Esophagus muscularis mucosa (tissue), 4 donors: ENCODE results near the gene NRBF2. TPM values are rescaled to one million over a fixed set of nuclear protein-coding genes. Genes with fewer than 3 reads are reported as not detected.

ENCODE experiments used
- DNase-seq: peaks from one replicate; pipeline ENCODE4 v3.0.0-alpha.2; 2017; ENCODE audit errors: extremely low spot score
- H3K27ac ChIP-seq, 4 donors: fragments of 200-600 bp; sonication (generic); replicated peaks in 1 of 4; 1 replicate in 3 of 4; 2 replicates in 1 of 4; pipeline ENCODE4 v1.5.1; 2016 to 2019; ENCODE audit warnings: mild to moderate bottlenecking in 1 of 4
- H3K27me3 ChIP-seq, 4 donors: fragments of 200-600 bp; sonication (generic); one replicate each; pipeline versions ENCODE4 v1.5.1 to v1.6.0; 2016 to 2019
- H3K36me3 ChIP-seq, 4 donors: fragments of 200-600 bp; sonication (generic); one replicate each; pipeline ENCODE4 v1.5.1; 2016 to 2019
- H3K4me1 ChIP-seq, 4 donors: fragments of 200-600 bp; sonication (generic); one replicate each; pipeline ENCODE4 v1.5.1; 2016 to 2019
- H3K4me3 ChIP-seq, 4 donors: fragments of 200-600 bp; sonication (generic); 1 replicate in 2 of 4; 2 replicates in 2 of 4; pipeline ENCODE4 v1.5.1; 2016 to 2019; ENCODE audit warnings: mild to moderate bottlenecking in 4 of 4, moderate library complexity in 1 of 4
- H3K9me3 ChIP-seq, 4 donors: fragments of 200-600 bp; sonication (generic); 1 replicate in 3 of 4; 2 replicates in 1 of 4; pipeline ENCODE4 v1.5.1; 2016 to 2019
- EP300 ChIP-seq: sonication (generic); formaldehyde crosslinking; IDR thresholded peaks from one replicate; pipeline ENCODE4 v1.6.1; 2017; ENCODE audit warnings: antibody characterized with exemption
- POLR2A ChIP-seq: fragments of 450-650 bp; IDR thresholded peaks from one replicate; pipeline ENCODE4 v1.6.1; 2017; ENCODE audit warnings: antibody characterized with exemption, moderate library complexity, mild to moderate bottlenecking, low read depth
- POLR2AphosphoS5 ChIP-seq, 2 donors: sonication (generic); formaldehyde crosslinking; IDR thresholded peaks; one replicate each; pipeline ENCODE4 v1.6.1; 2017; ENCODE audit warnings: antibody characterized with exemption in 2 of 2
- WGBS: methylation state at CpG from one replicate; pipeline ENCODE4 v1.1.5; 2018; 5-methylcytosine and 5-hydroxymethylcytosine counted together
- intact Hi-C: fragments of 100-400 bp; cut with DNase I; formaldehyde crosslinking; loops from one replicate; pipeline ENCODE4 v1.15.1; 2023
- total RNA-seq, 4 donors: library from RNA; depleted of rRNA; stranded (reverse); fragments of >200 nt; gene quantifications; one replicate each; pipeline versions ENCODE4 v1.1.0 to v1.2.1, GENCODE V29; 2016
- TF ChIP-seq, protein P1 (sequence below), 3 experiments: fragments of 200-600 bp in 2 of 3; fragments of 450-650 bp in 1 of 3; sonication (generic) in 2 of 3; IDR thresholded peaks; one replicate each; pipeline ENCODE4 v1.5.1; 2017 to 2019; ENCODE audit warnings: antibody characterized with exemption in 3 of 3, mild to moderate bottlenecking in 2 of 3, moderate library complexity in 1 of 3

NRBF2 gene
- total RNA-seq, 4 donors from 2014 or later, result 9.6 to 16.7 (median 11.7) TPM

DNA sequence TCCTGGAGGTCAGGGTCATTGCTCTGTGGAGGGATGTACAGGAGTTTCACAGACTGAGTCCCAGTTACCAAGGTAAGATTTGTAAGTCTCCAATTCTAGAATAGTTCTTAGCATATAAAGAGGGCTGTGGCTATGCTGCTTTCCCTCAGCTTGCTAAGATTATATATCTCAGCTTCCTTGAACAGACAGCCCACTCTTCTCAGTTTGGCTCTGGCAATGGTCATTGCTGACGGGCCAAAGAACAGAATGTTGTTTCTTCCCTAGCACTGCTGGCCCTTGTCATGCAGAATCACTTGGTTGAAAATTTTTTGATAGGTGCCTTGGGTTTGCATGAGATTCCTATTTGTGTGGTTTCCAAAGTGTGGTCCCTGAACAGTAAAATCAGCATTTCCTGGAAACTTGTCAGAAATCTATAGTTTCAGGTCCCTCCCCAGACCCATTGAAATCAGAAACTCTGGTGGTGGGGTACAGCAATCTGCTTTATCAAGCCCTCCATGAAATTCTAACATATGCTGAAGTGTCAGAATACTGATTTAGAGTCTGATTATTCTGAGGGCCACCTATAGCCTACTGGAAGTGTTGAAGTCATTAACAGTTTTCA, 38.2 kb downstream of the NRBF2 start:
- peaks cover 11 to 42% (median 37%) of the 10 kb centered on the region in 4 donors for H3K4me1 ChIP-seq
- H3K9me3 ChIP-seq, result no peaks in the 10 kb centered on the region
- intact Hi-C loops, result loop anchor here (2.0 kb wide), 1 partner anchor 551 kb away; no protein-coding TSS in a partner anchor
- no peaks in the 10 kb centered on the region for H3K27me3 ChIP-seq
- H3K36me3 ChIP-seq, result peaks cover 0 to 54% (median 28%) of the 10 kb centered on the region in 4 donors
- DNase-seq, result no peak
- H3K4me3 ChIP-seq, result no peak overlapping the region
- no peak for TF ChIP-seq POLR2A
- no peak for TF ChIP-seq EP300
- TF ChIP-seq POLR2AphosphoS5 (IDR thresholded peaks at IDR 0.05), result no peak
- TF ChIP-seq, protein P1, sequence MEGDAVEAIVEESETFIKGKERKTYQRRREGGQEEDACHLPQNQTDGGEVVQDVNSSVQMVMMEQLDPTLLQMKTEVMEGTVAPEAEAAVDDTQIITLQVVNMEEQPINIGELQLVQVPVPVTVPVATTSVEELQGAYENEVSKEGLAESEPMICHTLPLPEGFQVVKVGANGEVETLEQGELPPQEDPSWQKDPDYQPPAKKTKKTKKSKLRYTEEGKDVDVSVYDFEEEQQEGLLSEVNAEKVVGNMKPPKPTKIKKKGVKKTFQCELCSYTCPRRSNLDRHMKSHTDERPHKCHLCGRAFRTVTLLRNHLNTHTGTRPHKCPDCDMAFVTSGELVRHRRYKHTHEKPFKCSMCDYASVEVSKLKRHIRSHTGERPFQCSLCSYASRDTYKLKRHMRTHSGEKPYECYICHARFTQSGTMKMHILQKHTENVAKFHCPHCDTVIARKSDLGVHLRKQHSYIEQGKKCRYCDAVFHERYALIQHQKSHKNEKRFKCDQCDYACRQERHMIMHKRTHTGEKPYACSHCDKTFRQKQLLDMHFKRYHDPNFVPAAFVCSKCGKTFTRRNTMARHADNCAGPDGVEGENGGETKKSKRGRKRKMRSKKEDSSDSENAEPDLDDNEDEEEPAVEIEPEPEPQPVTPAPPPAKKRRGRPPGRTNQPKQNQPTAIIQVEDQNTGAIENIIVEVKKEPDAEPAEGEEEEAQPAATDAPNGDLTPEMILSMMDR (IDR thresholded peaks at IDR 0.05), result no peak
- WGBS, result 50% methylated on average over 1 of the region's 1 CpG
- H3K27ac ChIP-seq, result peak overlapping the region in 1 of 4 donors; percentile 12

- intact Hi-C loops, result loop anchor here (2.0 kb wide), 1 partner anchor 551 kb away; no protein-coding TSS in a partner anchor
- WGBS, result 87% methylated on average over 1 of the region's 1 CpG
- no peak overlapping the region for H3K4me3 ChIP-seq
- TF ChIP-seq, protein P1 (IDR thresholded peaks at IDR 0.05), result no peak
- no peak for DNase-seq
- H3K27me3 ChIP-seq, result no peaks in the 10 kb centered on the region
- peaks cover 5 to 59% (median 30%) of the 10 kb centered on the region in 4 donors for H3K36me3 ChIP-seq
- H3K4me1 ChIP-seq, result peaks cover 10 to 41% (median 36%) of the 10 kb centered on the region in 4 donors
- no peaks in the 10 kb centered on the region for H3K9me3 ChIP-seq
- peak overlapping the region in 1 of 4 donors; percentile 12 for H3K27ac ChIP-seq
These were observed 38.8 kb downstream of the NRBF2 start for GRCh38 chr10:63171926-63172325.

GRCh38 chr10:63173468-63174232, 40.5 kb downstream of the NRBF2 start:
- intact Hi-C loops, result no loop called here
- Histone ChIP-seq H3K4me3 (no peak overlapping the region), H3K9me3 (no peaks in the 10 kb centered on the region), H3K4me1 (peaks cover 8 to 39% (median 30%) of the 10 kb centered on the region in 4 donors), H3K27ac (no peak overlapping the region), H3K27me3 (no peaks in the 10 kb centered on the region), H3K36me3 (peaks cover 6 to 70% (median 42%) of the 10 kb centered on the region in 4 donors)
- TF ChIP-seq POLR2AphosphoS5 (IDR thresholded peaks at IDR 0.05) (no peak), POLR2A (no peak), EP300 (no peak)
- TF ChIP-seq, protein P1 (IDR thresholded peaks at IDR 0.05), result no peak
- 92% methylated on average over 1 of the region's 1 CpG for WGBS
- DNase-seq, result no peak

- no peaks in the 10 kb centered on the region for H3K9me3 ChIP-seq
- peaks cover 8 to 24% (median 20%) of the 10 kb centered on the region in 4 donors for H3K4me1 ChIP-seq
- WGBS, result 89% methylated on average over 1 of the region's 1 CpG
- no peak overlapping the region for H3K27ac ChIP-seq
- peaks cover 13 to 78% (median 45%) of the 10 kb centered on the region in 4 donors for H3K36me3 ChIP-seq
- intact Hi-C loops, result no loop called here
- DNase-seq, result no peak
- no peak overlapping the region for H3K4me3 ChIP-seq
- no peaks in the 10 kb centered on the region for H3K27me3 ChIP-seq
- TF ChIP-seq POLR2AphosphoS5 (IDR thresholded peaks at IDR 0.05), result no peak
- no peak for TF ChIP-seq POLR2A
- no peak for TF ChIP-seq EP300
- TF ChIP-seq, protein P1 (IDR thresholded peaks at IDR 0.05), result no peak
These were observed 42.4 kb downstream of the NRBF2 start for GRCh38 chr10:63175534-63175933.
